Measurements from ENCODE around the gene LHX1. TPM values are rescaled to one million over a fixed set of nuclear protein-coding genes. Genes with fewer than 3 reads are reported as not detected.

Gene LHX1
- total and polyA plus RNA-seq, 4 donors = not detected

DNA sequence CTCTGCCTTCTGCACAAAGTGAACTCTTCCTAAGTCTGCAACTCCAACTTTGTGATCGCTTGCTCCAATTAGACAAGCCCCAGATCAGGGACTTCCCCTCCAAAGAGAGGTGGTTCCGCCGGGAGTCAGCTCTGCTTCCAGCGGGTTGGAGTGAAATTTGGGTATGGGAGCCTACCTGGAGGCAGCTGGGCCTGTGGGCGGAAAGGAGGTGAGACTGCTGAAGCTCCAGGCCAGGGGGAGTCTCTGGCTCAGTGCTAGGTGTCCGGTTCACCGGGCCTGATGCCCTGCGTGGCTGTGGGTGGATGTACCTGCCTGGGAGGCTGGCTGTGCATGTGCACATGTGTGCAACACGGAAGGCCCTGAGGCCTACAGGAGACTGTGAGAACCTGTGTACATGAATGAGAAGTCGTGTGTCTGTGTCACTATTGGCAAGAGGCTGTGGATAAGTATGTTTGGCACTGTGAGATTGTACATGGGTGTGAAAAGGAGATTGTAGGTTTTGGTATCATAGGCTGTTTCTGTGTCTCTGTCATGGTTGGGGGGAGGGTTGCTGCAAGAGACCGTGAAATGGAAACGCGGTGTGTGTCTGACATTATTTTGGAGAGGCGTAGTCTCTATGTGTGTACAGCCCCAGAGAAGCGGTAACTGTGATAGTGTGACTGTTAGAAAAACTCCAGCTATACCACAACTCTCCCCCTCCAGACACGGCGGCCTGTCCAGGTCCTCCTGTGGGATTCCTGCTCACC, 4.2 kb downstream of the LHX1 start:
- TF ChIP-seq JUND (IDR thresholded peaks at IDR 0.05) = no peak
- TF ChIP-seq FOXA1 (IDR thresholded peaks at IDR 0.05) = no peak
- TF ChIP-seq, protein P1, sequence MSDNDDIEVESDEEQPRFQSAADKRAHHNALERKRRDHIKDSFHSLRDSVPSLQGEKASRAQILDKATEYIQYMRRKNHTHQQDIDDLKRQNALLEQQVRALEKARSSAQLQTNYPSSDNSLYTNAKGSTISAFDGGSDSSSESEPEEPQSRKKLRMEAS (IDR thresholded peaks at IDR 0.05) = no peak
- no peak for TF ChIP-seq CTCF (IDR thresholded peaks at IDR 0.05; ENCODE audit: low read depth, low read length, missing input control)
- no peak for TF ChIP-seq YY1 (IDR thresholded peaks at IDR 0.05)
- TF ChIP-seq SP1 (IDR thresholded peaks at IDR 0.05) = no peak
- TF ChIP-seq FOXA2 (IDR thresholded peaks at IDR 0.05) = no peak
- no peak for TF ChIP-seq HNF4A (conservative IDR thresholded peaks at IDR 0.05)
- TF ChIP-seq, protein P2, sequence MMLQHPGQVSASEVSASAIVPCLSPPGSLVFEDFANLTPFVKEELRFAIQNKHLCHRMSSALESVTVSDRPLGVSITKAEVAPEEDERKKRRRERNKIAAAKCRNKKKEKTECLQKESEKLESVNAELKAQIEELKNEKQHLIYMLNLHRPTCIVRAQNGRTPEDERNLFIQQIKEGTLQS (IDR thresholded peaks at IDR 0.05) = no peak
- TF ChIP-seq, protein P3, sequence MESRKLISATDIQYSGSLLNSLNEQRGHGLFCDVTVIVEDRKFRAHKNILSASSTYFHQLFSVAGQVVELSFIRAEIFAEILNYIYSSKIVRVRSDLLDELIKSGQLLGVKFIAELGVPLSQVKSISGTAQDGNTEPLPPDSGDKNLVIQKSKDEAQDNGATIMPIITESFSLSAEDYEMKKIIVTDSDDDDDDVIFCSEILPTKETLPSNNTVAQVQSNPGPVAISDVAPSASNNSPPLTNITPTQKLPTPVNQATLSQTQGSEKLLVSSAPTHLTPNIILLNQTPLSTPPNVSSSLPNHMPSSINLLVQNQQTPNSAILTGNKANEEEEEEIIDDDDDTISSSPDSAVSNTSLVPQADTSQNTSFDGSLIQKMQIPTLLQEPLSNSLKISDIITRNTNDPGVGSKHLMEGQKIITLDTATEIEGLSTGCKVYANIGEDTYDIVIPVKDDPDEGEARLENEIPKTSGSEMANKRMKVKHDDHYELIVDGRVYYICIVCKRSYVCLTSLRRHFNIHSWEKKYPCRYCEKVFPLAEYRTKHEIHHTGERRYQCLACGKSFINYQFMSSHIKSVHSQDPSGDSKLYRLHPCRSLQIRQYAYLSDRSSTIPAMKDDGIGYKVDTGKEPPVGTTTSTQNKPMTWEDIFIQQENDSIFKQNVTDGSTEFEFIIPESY (IDR thresholded peaks at IDR 0.05) = no peak
- no peak for TF ChIP-seq NR2F2 (IDR thresholded peaks at IDR 0.05)
- TF ChIP-seq, protein P4, sequence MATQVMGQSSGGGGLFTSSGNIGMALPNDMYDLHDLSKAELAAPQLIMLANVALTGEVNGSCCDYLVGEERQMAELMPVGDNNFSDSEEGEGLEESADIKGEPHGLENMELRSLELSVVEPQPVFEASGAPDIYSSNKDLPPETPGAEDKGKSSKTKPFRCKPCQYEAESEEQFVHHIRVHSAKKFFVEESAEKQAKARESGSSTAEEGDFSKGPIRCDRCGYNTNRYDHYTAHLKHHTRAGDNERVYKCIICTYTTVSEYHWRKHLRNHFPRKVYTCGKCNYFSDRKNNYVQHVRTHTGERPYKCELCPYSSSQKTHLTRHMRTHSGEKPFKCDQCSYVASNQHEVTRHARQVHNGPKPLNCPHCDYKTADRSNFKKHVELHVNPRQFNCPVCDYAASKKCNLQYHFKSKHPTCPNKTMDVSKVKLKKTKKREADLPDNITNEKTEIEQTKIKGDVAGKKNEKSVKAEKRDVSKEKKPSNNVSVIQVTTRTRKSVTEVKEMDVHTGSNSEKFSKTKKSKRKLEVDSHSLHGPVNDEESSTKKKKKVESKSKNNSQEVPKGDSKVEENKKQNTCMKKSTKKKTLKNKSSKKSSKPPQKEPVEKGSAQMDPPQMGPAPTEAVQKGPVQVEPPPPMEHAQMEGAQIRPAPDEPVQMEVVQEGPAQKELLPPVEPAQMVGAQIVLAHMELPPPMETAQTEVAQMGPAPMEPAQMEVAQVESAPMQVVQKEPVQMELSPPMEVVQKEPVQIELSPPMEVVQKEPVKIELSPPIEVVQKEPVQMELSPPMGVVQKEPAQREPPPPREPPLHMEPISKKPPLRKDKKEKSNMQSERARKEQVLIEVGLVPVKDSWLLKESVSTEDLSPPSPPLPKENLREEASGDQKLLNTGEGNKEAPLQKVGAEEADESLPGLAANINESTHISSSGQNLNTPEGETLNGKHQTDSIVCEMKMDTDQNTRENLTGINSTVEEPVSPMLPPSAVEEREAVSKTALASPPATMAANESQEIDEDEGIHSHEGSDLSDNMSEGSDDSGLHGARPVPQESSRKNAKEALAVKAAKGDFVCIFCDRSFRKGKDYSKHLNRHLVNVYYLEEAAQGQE (IDR thresholded peaks at IDR 0.05) = no peak
- no peak for TF ChIP-seq RAD21 (IDR thresholded peaks at IDR 0.05)
- no peak for TF ChIP-seq HNF4G (IDR thresholded peaks at IDR 0.05)
- TF ChIP-seq TAF1 (conservative IDR thresholded peaks at IDR 0.05) = no peak
- no peak for TF ChIP-seq RXRA (IDR thresholded peaks at IDR 0.05)
- no peak for TF ChIP-seq GABPA (IDR thresholded peaks at IDR 0.05 in 1 of 2, conservative IDR thresholded peaks at IDR 0.05 in 1 of 2)
- peaks cover 0 to 56% (median 31%) of the 10 kb centered on the region in 4 donors for H3K27me3 ChIP-seq (ENCODE audit: control insufficient read depth in 4 of 4, insufficient read depth in 4 of 4, low read length in 3 of 4)
- H3K36me3 ChIP-seq (ENCODE audit: control insufficient read depth in 4 of 4, insufficient read depth in 3 of 4, low read depth in 1 of 4, low read length in 3 of 4) = no peaks in the 10 kb centered on the region
- H3K4me1 ChIP-seq (ENCODE audit: control insufficient read depth in 4 of 4, insufficient read depth in 4 of 4, low read length in 3 of 4) = peaks cover 8 to 23% (median 17%) of the 10 kb centered on the region in 4 donors
- no peak for DNase-seq (ENCODE audit: low spot score)
- H3K9me3 ChIP-seq (ENCODE audit: control insufficient read depth in 4 of 4, low read length in 3 of 4) = peaks cover 0 to 3% (median 0%) of the 10 kb centered on the region in 4 donors
- WGBS = 27% methylated on average over 17 of the region's 17 CpGs
- no peak overlapping the region for H3K9ac ChIP-seq (ENCODE audit: low read depth in 1 of 2, low read length in 2 of 2)
- H3K27ac ChIP-seq (ENCODE audit: low read depth in 1 of 2, low read length in 2 of 2) = no peak overlapping the region
- no peak overlapping the region for H3K4me3 ChIP-seq (ENCODE audit: low read depth in 1 of 3, low read length in 3 of 3)
